CD4-positive, alpha-beta T cell treated with Interleukin-4 for 4 hours (primary cell): Measurements from ENCODE around the gene ACOX1.
A peak's percentile ranks its signal among the peaks of the same experiment; 100 is the strongest.
"Not testable (repeated sequence)": the region's sequence is repeated elsewhere in the genome, so short reads cannot be mapped to it uniquely, and the experiment has no call there.

Source experiments
- DNase-seq: peaks from one replicate; pipeline ENCODE4 v3.0.0-alpha.2; 2020

ACOX1 gene

GRCh38 chr17:75980188-75981018 lies 1.4 kb upstream of the ACOX1 start:
- no peak for DNase-seq

GRCh38 chr17:75979705-75980187 lies 780 bp upstream of the ACOX1 start:
- no peak for DNase-seq

GRCh38 chr17:75976175-75976848 lies 2.7 kb downstream of the ACOX1 start:
- no peak for DNase-seq

- no peak for DNase-seq
These were observed 3.2 kb downstream of the ACOX1 start for GRCh38 chr17:75975757-75976174.

- DNase-seq = not testable (repeated sequence)
These were observed 3.8 kb downstream of the ACOX1 start for GRCh38 chr17:75975187-75975586.

GRCh38 chr17:75970626-75971025 lies 8.3 kb downstream of the ACOX1 start:
- DNase-seq = no peak

GRCh38 chr17:75970011-75970523 lies 8.9 kb downstream of the ACOX1 start:
- no peak for DNase-seq

- not testable (repeated sequence) for DNase-seq
These were observed 9.9 kb downstream of the ACOX1 start for GRCh38 chr17:75969044-75969443.

GRCh38 chr17:75965468-75965867 lies 13.5 kb downstream of the ACOX1 start:
- no peak for DNase-seq

GRCh38 chr17:75959839-75960511 lies 19.0 kb downstream of the ACOX1 start:
- DNase-seq = no peak

- DNase-seq = no peak
These were observed 19.7 kb downstream of the ACOX1 start for GRCh38 chr17:75959051-75959838.

GRCh38 chr17:75950855-75951554 lies 28.0 kb downstream of the ACOX1 start:
- DNase-seq = no peak

- DNase-seq = no peak
These were observed 28.5 kb downstream of the ACOX1 start for GRCh38 chr17:75950421-75950820.

GRCh38 chr17:75945211-75945610 lies 33.8 kb downstream of the ACOX1 start:
- no peak for DNase-seq

GRCh38 chr17:75943491-75943890 lies 35.5 kb downstream of the ACOX1 start:
- DNase-seq = no peak

- DNase-seq = no peak
These were observed 36.5 kb downstream of the ACOX1 start for GRCh38 chr17:75942473-75942872.

GRCh38 chr17:75941442-75941819 lies 37.5 kb downstream of the ACOX1 start:
- DNase-seq = no peak

- DNase-seq = peak; percentile 84
These were observed 38.1 kb downstream of the ACOX1 start, which contains the start of gene FBF1 for GRCh38 chr17:75940727-75941441. Gene FBF1, minus strand, starts transcription at chr17:75941042. Its CDS starts 2,893 bp downstream, at chr17:75938149.

GRCh38 chr17:75937652-75938051 lies 41.3 kb downstream of the ACOX1 start:
- DNase-seq = no peak

- no peak for DNase-seq
These were observed 45.2 kb downstream of the ACOX1 start for GRCh38 chr17:75933808-75934207.

- no peak for DNase-seq
These were observed 46.1 kb downstream of the ACOX1 start for GRCh38 chr17:75932852-75933251.
